TTC549 (cell line): Measurements from ENCODE around the gene SUN5.
"Not testable (repeated sequence)": the region's sequence is repeated elsewhere in the genome, so short reads cannot be mapped to it uniquely, and the experiment has no call there.

ENCODE experiments used
- FAIRE-seq: peaks from 2 replicates; lab custom pipeline; 2012; peaks lifted over from hg19 to GRCh38; lab: Jason Lieb, UNC

Gene SUN5

DNA sequence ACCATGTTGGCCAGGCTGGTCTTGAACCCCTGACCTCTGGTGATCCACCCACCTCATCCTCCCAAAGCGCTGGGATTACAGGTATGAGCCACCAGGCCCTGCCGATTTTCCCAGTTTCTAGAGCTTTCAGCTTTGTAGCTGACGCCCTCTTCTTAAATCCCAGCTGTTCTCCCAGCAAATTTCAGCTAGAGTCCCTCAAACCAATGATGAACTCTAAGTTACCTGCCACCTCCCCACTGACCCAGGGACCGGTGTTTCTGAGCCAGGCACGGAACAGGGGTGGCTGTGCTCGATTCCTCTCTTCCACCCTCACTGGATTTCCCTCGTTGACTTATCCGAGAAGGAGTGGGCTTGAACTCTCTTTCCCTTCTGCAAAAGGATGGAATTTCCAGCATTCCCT lies 39.1 kb downstream of the SUN5 start:
- no peak for FAIRE-seq

- no peak for FAIRE-seq
These were observed 39.7 kb downstream of the SUN5 start for GRCh38 chr20:32964575-32964974.

GRCh38 chr20:32963176-32963575 lies 41.1 kb downstream of the SUN5 start:
- FAIRE-seq = no peak

DNA sequence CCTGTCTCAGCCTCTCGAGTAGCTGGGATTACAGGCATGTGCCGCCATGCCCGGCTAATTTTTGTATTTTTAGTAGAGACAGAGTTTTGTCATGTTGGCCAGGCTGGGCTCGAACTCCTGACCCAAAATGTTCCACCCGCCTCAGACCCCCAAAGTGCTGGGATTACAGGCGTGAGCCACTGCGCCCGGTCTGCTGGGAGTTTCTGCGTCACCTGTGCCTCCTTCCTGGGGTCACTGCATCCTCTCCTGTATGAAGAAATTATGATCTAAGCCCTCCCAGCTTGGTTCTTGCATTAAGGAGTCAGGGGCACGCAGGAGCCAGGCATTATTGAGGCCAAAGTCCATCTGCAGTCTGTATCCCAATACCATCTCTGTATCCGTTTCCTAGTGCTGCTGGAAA lies 41.6 kb downstream of the SUN5 start:
- FAIRE-seq = not testable (repeated sequence)

- FAIRE-seq = no peak
These were observed 42.2 kb downstream of the SUN5 start for GRCh38 chr20:32962053-32962452.

DNA sequence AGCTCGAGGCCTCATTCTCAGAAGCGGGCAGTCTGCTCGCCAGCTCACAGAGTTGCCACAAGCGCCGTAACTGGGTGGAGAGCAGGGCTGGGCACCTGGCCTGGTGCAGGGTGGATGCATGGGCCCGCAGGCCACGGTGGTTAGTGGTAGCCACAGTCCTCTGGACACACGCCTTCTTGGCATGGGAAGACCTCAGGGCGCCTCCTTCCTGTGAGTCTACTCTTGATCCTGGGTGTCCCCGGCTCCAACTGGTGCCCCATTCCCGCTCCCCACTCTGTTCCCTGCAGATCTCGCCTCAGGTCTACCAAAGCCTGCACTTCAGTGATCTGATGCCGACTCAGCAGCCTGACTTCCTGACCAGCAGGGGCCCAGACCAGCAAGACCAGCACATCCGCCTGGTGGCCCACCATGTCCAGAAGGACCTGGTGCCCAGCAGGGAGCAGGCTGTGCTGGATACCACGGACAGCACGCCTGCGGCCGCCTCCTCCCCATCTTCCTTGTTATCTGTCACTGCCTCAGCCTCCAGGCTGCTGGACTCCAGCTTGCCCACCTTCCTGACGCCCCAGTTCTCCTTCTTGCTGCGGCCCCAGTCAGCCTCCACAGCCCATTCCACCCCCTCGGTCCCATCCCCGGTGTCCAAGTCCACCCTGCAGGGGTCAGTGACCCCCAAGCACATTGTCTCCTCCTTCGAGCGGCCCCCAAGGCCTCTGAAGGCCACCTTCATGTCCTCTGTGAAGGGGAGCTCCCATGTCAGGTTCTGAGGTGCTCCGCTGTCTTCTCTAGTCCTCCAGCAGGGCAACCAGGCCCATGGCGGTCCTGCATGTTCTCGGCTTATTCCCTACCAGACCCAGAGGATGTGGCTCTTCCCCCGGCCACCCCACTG lies 43.1 kb downstream of the SUN5 start:
- FAIRE-seq = no peak

GRCh38 chr20:32960222-32960518 lies 44.1 kb downstream of the SUN5 start:
- no peak for FAIRE-seq

DNA sequence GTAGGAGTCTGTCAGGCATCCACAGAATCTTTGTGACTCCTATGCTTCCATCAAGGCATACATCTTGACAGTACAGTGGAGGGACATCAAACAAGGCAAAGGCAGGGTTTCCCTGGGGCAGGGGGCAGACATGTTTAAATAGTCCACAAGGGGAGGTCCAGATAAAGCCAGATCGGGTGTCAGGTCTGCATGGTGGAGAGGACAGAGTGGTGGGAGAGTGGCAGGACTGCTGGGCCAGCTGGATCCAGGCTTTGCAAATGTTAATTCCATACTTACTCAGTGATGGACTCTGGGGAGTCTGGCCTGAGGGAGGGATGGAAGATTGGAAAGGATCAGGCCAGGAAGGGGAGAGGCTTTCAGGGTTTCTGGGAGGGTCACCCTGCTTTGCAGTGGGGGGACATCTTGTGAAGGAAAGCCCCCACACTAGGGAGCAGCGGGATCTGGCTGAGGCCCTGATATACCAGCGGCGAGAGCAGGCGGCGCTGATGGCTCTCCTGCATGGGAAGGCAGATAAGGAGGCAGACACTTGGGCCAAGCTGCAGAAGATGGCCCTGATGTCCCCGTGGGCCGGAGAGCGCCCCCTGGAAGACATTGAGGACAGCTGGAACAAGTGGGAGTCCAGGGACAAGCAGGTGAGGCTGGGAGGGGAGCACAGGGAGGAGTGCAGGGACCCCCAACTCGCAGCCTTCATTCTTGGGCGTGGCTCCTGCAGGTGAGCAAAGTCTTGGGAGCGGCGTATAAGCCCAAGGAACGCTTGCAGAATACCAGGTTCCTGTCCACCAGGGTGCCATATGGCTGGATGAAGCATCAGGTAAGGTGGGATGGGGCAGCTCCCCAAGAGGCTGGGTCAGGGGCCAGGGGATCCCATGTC lies 44.6 kb downstream of the SUN5 start:
- FAIRE-seq = no peak

- no peak for FAIRE-seq
These were observed 45.7 kb downstream of the SUN5 start for GRCh38 chr20:32958574-32958973.

DNA sequence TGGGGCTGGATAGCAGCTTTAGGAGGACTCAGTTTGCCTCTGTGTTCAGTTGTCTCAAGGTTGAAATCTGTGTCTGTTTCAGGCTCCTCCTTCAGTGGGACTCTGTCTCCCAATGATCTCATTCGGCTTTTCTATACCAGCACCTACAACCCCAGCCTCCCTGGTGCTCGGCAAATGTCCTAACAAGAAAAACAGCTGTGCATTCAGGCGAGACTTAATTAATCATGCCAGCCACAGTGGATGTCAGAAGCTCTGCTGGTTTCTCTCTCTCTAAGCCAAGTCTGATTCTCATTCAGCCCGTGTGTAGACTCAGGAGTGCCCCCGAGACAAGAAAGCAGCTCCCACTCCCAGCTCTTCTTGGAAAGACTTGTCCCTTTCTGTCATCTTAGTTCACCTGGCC lies 46.8 kb downstream of the SUN5 start:
- FAIRE-seq = no peak

DNA sequence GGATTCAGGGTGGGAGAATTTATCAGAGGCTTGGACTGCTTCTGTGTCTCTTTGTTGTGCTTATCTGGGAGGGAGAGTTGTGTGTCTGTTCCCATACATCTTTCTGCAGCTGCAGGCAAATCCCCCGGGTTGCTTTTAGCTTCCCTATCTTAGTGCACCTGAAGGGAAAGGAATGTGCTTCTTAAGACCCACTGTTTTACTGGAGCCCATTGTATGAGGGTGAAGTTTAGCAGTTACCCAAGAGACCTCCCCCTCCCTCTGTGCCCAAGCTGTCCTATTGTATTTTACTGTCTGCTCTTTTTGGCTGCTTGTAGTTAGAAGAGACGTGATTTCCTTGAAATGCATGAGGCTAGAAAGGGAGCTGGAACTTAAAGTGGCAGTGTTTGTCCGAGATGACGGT lies 53.7 kb downstream of the SUN5 start:
- not testable (repeated sequence) for FAIRE-seq

- FAIRE-seq = no peak
These were observed 57.6 kb downstream of the SUN5 start for GRCh38 chr20:32946629-32947028.

DNA sequence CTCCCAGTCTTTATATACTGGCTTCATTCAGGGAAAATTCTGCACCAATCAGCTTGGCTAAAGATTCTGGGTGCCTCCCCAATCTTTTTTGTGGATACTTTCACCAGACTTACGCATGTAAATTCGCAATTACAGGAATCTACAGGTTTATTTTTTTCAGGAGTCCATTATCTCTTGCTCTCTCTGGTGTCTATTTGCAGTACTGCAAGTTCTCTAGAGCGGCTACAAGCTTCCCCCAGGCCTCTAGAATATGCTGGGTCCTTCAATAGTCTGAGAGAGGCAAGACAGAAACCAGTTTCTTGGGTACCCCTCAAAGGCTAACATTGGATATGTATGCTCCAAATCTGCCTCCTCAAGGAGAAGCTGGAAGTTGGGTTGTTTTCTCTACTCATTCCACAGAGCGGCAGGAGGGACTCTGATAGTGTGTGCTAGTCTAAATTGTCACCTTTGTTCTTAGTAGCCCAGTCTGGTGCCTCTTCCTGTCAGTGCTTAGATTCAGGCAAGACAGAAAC lies 58.5 kb downstream of the SUN5 start:
- FAIRE-seq = no peak

GRCh38 chr20:32943490-32944052 lies 60.7 kb downstream of the SUN5 start:
- FAIRE-seq = no peak

GRCh38 chr20:32941155-32941885 lies 62.9 kb downstream of the SUN5 start:
- FAIRE-seq = no peak

- FAIRE-seq = no peak
These were observed 69.7 kb downstream of the SUN5 start for GRCh38 chr20:32934580-32934979.
